NCI-H1436 (cell line): ENCODE measurements around the gene PXN.
A peak's percentile ranks its signal among the peaks of the same experiment; 100 is the strongest.

Source experiments
- DNase-seq: peaks from one replicate; lab custom pipeline; 2025; lab: John Stamatoyannopoulos, UW

Gene PXN

DNA sequence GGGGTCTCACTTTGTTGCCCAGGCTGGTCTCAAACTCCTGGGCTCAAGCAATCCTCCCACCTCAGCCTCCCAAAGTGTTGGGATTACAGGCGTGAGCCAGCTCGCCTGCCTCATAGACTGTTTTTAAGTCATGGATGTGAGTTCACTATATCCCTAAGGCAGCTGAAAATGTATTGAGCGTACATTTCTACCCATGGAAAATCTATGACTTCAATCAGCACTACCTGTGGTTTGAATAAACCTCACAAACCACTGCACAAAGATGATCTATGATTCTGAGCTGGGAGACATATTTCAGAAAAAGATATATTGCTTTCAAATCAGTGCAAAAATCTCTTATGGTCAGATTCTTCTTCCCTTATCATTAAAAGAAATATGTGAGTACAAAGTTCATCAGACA lies 93.5 kb downstream of the PXN start:
- DNase-seq, result no peak

DNA sequence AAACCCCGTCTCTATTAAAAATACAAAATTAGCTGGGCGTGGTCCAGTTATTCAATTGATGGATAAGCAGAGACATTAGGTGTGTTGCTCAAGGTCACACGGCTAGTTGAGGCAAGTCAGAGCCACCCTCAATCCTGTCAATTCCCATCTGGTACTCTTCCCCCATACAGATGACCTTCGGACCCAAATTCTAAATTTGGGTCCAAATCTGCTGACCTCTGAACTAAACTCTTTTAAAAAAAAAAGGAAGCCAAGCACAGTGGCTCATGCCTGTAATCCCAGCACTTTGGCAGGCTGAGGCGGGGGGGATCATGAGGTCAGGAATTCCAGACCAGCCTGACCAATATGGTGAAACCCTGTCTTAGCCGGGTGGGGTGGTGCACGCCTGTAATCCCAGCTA lies 94.9 kb downstream of the PXN start:
- DNase-seq, result no peak

DNA sequence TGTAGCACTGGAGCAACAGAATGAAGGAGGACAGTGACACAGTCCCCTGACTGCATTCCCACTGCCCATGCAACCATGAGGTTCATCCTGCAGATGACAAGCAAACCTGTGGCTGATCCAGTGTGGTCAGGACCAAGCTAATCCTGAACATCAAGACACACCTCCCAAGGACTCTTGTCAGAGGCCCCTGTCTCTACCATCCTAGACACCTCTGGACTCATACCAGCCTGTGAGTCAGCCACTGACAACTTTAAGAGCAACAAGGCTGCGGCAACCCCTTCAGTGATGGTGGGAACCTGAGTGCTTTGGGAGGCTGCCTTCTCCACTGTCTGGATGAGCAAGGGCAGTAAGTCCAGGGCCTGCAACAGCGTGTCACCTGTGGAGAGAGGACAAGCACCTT lies 95.6 kb downstream of the PXN start:
- no peak for DNase-seq

DNA sequence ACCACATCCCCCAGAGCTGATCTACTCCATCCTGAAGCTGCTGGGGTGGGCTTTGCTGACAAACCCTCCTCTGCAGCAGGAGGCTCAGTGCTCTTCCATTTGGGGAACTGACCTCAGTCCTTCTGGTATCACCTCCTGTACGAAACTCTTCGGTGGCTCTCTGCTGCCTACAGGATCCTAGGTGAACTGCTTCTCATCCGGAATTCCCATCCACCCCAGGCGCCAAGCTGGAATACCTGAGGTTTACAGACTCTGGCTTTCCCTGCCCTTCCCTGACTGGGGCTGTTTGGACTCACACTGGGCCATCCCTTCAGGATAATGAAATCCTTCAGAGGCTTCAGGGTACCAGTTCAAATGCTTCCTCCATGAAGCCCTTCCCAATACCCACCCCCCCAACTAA lies 97.2 kb downstream of the PXN start:
- DNase-seq, result no peak

DNA sequence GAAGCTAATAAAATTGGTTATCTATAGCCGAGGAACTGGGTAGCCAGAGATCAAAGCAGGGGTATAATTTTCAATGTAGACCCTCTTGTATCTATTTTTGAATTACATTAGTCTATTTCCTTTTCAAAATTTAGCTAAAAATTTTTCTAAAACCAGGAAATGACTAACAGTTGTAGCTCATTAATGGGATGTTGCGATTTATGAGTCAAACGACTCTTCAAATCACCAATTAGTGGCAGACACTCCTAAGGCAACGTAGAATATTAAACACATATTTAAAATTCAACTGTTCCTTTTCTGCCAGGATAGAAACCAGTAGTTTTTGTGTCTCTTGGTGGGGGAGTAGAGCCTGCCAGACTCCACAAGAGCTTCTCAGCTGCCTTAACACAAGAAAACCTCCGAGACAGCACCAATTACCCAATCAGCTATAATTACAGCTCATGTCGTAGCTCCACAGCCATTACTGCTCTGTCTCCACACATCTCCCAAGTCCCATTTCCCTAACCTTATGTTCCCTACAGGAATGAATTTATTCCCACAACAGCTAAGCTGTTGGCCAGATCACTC lies 97.9 kb downstream of the PXN start:
- peak; percentile 23 for DNase-seq

- no peak for DNase-seq
Observed at GRCh38 chr12:120164293-120164692, 101.2 kb downstream of the PXN start.

DNA sequence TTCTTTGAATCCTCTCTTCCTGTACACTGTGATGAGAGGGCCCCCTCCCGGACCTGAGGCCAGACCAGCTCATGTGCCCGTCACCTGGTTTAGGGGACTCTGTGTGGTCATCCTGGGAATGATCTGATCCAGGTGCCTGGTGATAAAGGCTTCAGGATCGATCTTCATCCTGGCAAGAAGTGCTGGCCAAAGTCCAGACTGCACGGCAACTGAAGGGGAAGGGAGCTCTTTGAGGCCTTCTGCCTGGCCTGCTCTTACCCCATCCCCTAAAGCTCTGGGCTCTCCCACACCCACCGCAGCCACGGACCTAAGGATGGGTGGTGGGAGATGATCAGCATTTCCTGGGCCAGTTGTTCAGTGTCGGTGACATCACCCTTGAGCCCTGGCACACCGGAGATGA lies 102.8 kb downstream of the PXN start:
- no peak for DNase-seq

DNA sequence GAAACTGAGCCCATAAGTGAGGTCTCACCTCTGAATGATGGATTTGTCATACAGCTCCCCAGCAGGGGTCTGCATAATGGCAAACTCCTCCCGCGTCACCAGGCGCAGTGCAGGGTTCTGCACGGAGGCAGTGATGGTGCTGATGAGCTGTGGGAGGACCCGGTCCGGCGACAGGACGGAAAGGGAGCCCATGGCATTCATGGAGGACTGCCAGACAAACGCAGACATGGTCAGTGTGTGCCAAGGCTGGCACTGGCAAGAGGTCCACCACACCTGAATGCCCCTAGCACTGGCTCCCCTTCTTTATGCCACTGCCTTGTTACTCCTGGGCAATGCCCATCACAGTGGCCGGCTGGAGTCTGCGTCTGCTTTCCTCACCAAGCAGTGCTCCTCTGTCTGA lies 103.7 kb downstream of the PXN start:
- DNase-seq, result no peak
